ENCODE measurements around the gene HNRNPCL4. TPM values are rescaled to one million over a fixed set of nuclear protein-coding genes. Genes with fewer than 3 reads are reported as not detected.
"Not testable (repeated sequence)": the region's sequence is repeated elsewhere in the genome, so short reads cannot be mapped to it uniquely, and the experiment has no call there.

The HNRNPCL4 gene
- not detected for total RNA-seq

DNA sequence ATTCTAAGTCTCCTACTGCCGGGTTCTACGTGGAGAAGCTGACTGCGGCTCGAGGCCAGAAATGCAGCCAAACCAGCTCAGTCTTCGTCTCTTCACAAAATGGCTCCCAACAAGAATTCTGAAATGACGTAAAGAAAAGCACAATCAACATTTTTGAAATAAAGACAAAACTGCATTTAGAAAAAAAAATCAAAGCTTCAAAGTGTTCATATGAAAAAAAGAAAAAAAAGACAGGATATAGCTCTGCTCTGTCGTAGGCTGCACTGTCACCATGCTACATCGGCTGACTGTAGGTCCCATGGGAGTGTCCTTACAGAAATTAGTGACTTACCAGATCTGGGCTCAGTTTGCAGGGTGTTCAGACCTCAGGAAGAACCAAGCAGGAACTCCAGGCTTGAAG lies at the start of gene HNRNPCL4:
Gene HNRNPCL4 (minus strand): TSS at position 101 of the 400 bp plus-strand sequence. CDS start 164 bp downstream, outside the sequence.
- H3K4me1 ChIP-seq; intact Hi-C loops (cut with DNase I); H3K27ac ChIP-seq (replicated peaks in 1 of 4); H3K9me3 ChIP-seq; DNase-seq (ENCODE audit: extremely low spot score); H3K4me3 ChIP-seq; H3K27me3 ChIP-seq; H3K36me3 ChIP-seq: not testable (repeated sequence)
- no CpG with 5 or more reads among the region's 8 CpGs for WGBS

DNA sequence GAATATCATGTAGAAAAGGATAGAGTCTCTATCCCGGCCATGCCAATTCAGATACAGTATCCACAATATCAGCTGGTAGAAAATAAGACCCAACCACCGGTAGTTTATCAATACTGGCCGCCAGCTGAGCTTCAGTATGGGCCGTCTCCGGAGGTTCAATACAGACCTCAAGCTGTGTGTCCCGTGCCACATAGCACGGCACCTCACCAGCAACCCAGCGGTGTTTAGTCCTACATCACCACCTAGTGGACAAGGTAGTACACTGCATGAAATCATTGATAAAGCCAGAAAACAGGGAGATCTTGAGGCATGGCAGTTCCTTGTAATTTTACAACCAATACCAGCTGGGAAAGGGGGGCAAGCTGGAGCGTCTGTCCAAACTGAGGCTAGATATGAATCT lies 43.3 kb upstream of the HNRNPCL4 start:
- H3K36me3 ChIP-seq; H3K4me1 ChIP-seq; intact Hi-C loops (cut with DNase I); H3K4me3 ChIP-seq; H3K27me3 ChIP-seq; DNase-seq (ENCODE audit: extremely low spot score); H3K9me3 ChIP-seq; H3K27ac ChIP-seq (replicated peaks in 1 of 4): not testable (repeated sequence)
- WGBS, result no CpG with 5 or more reads among the region's 9 CpGs

DNA sequence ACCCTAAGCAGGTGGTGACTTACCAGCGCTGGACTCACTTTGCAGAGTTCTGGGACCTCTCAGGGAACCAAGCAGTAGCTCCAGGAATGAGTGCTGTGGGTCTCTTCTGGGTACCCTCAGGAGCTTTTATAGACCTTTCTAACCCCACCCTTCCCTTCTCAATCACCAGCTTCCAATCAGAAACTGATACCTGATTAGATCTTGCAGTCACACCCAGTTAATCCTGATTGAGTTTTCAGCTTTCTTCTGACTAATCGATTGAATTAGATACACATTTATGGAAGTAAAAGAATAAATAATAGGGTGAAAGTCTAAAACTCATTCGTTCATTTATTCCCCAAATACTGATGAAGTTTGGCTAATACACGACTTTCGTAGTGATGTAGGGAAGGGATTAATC lies 35.9 kb upstream of the HNRNPCL4 start, which contains the start of gene PRAMEF13:
Gene PRAMEF13 (minus strand): TSS at position 101 of the 400 bp plus-strand sequence. CDS start 1,820 bp downstream, outside the sequence.
- intact Hi-C loops (cut with DNase I); H3K9me3 ChIP-seq; H3K4me3 ChIP-seq; H3K27me3 ChIP-seq; H3K36me3 ChIP-seq; H3K4me1 ChIP-seq; DNase-seq (ENCODE audit: extremely low spot score); H3K27ac ChIP-seq (replicated peaks in 1 of 4): not testable (repeated sequence)
- WGBS, result no CpG with 5 or more reads among the region's 5 CpGs

DNA sequence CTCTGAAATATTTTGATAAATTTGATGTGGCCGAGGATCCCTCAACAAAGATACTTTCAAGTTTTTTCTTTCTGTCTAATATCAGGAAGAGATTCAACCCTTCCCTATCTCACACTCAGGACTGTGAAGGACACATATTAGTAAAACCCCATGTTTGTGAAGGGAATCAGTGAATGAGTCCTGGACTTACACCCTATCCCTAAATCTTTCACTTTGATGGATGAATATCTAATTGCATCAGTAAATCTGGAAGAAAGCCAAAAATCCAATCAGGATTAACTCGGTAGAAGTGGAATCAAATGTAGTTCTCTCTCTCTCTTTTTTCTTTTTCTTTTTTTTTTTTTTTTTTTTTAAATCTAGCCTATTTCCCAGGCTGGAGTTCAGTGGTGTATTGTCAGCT lies 6.1 kb upstream of the HNRNPCL4 start, which contains the start of gene PRAMEF9:
Gene PRAMEF9 (plus strand): TSS at position 301 of the 400 bp plus-strand sequence. CDS start 3,433 bp downstream, outside the sequence.
- DNase-seq (ENCODE audit: extremely low spot score); H3K4me3 ChIP-seq; H3K27me3 ChIP-seq; H3K9me3 ChIP-seq; H3K4me1 ChIP-seq; H3K27ac ChIP-seq (replicated peaks in 1 of 4); H3K36me3 ChIP-seq; intact Hi-C loops (cut with DNase I): not testable (repeated sequence)
- WGBS, result 77% methylated on average over 2 of the region's 2 CpGs

DNA sequence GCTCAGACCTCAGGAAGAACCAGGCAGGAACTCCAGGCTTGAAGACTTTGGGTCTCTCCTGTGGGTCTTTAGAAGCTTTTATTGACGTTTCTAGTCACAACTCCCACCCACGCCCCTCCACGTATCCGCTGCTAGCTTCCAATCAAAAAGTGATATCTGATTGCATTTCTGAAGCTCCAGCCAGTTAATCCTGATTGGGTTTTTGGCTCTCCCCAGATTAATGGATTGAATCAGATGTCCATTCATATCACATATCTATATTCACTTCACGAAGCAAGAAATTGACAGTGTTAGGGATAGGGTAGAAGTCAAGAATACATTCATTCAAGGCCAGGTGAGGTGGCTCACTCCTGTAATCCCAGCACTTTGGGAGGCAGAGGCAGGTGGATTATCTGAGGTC lies 9.5 kb downstream of the HNRNPCL4 start, which contains the start of gene PRAMEF26:
Gene PRAMEF26 (minus strand): TSS at position 101 of the 400 bp plus-strand sequence. CDS start 2,914 bp downstream, outside the sequence.
- DNase-seq (ENCODE audit: extremely low spot score); H3K4me3 ChIP-seq; intact Hi-C loops (cut with DNase I); H3K9me3 ChIP-seq; H3K4me1 ChIP-seq; H3K27me3 ChIP-seq; H3K27ac ChIP-seq (replicated peaks in 1 of 4); H3K36me3 ChIP-seq: not testable (repeated sequence)
- WGBS, result no CpG with 5 or more reads among the region's 5 CpGs

DNA sequence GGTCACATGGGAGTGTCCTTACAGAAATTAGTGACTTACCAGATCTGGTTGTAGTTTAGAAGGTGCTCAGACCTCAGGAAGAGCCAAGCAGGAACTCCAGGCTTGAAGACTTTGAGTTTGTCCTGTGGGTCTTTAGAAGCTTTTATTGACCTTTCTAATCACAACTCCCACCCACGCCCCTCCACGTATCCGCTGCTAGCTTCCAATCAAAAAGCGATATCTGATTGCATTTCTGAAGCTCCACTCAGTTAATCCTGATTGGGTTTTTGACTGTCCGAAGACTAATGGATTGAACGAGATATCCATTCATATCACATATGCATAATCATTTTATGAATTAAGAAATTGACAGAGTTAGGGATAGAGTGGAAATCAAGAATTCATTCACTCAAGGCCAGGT lies 48.7 kb downstream of the HNRNPCL4 start, which contains the start of gene HNRNPCL2:
Gene HNRNPCL2 (minus strand): TSS at position 101 of the 400 bp plus-strand sequence. CDS start 454 bp downstream, outside the sequence.
- 89% methylated on average over 6 of the region's 6 CpGs for WGBS
- H3K27me3 ChIP-seq; H3K4me1 ChIP-seq; H3K9me3 ChIP-seq; H3K4me3 ChIP-seq; H3K27ac ChIP-seq (replicated peaks in 1 of 4); intact Hi-C loops (cut with DNase I); H3K36me3 ChIP-seq; DNase-seq (ENCODE audit: extremely low spot score): not testable (repeated sequence)

Other genes starting within 250 kb of the HNRNPCL4 start
- gene PRAMEF7, start 249.0 kb downstream of the HNRNPCL4 start, total RNA-seq, result not detected
- gene PRAMEF6, start 218.1 kb downstream of the HNRNPCL4 start, total RNA-seq, result not detected
- gene PRAMEF27, start 109.1 kb downstream of the HNRNPCL4 start, total RNA-seq, result not detected
- gene HNRNPCL3, start 104.9 kb downstream of the HNRNPCL4 start, total RNA-seq, result not detected
- not detected for gene PRAMEF25, start 94.9 kb downstream of the HNRNPCL4 start, total RNA-seq
- not detected for gene HNRNPCL2, start 48.8 kb downstream of the HNRNPCL4 start, total RNA-seq
- not detected for gene PRAMEF26, start 9.6 kb downstream of the HNRNPCL4 start, total RNA-seq
- gene PRAMEF9, start 6.2 kb upstream of the HNRNPCL4 start, total RNA-seq, result not detected
- not detected for gene PRAMEF13, start 35.8 kb upstream of the HNRNPCL4 start, total RNA-seq
- not detected for gene PRAMEF18, start 60.5 kb upstream of the HNRNPCL4 start, total RNA-seq
- gene PRAMEF5, start 88.6 kb upstream of the HNRNPCL4 start, total RNA-seq, result not detected
- gene PRAMEF8, start 119.5 kb upstream of the HNRNPCL4 start, total RNA-seq, result not detected
- gene PRAMEF33, start 137.9 kb upstream of the HNRNPCL4 start, total RNA-seq, result not detected
- gene PRAMEF15, start 149.9 kb upstream of the HNRNPCL4 start, total RNA-seq, result not detected
- gene PRAMEF14, start 181.5 kb upstream of the HNRNPCL4 start, total RNA-seq, result not detected
- gene PRAMEF19, start 206.3 kb upstream of the HNRNPCL4 start, total RNA-seq, result not detected
- gene PRAMEF17, start 224.0 kb upstream of the HNRNPCL4 start, total RNA-seq, result not detected
- gene PRAMEF20, start 244.8 kb upstream of the HNRNPCL4 start, total RNA-seq, result not detected